Bronchial smooth muscle cell (primary cell): ENCODE measurements around the gene S100A14. TPM values are rescaled to one million over a fixed set of nuclear protein-coding genes. Genes with fewer than 3 reads are reported as not detected.

Source experiments
- total RNA-seq: library from RNA; depleted of rRNA; stranded (reverse); fragments of >200 nt; gene quantifications from 2 replicates; pipeline ENCODE4 v1.2.1, GENCODE V29; 2014

Gene S100A14
- 0.47 and 2.1 TPM in 2 replicates for total RNA-seq

DNA sequence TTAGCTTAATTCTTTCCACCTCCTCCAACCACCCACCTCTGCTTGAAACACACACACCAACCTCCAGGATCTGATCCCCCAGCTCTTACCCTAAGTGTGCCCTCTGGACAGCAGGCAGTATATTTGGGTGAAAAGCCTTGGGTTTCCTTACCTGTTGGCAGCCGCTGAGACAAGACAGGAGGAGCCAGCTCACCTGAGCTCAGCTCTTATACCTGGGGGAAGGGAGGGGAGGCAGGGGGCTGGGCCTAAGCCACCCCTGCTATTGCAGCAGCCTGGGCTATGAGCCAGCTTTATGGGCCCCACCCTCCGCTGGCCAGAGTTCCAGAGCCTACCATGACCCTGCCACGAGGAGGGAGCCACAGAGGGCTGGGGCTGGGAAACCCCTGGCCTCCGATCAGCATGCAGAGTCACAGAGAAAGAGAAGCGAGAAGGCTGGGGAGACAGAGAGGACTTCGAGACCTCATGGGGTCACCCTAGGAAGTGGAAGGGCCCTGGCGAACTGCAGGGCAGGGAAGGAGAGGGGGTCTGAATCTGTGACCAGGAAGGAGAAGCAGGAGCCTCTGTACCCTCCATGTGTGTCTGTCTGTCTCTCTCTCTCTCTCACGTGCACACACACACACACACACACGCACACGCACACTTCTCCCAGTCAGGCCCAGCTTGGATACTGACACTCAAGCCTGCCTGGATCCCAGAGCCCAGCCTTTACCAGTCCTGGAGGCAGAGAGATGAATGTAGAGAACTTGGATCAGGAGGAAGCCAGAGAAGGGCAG, at the start of gene S100A14:
TSS of gene S100A14 (minus strand) at position 182 of the 773 bp plus-strand sequence. CDS start 467 bp downstream, outside the sequence.

DNA sequence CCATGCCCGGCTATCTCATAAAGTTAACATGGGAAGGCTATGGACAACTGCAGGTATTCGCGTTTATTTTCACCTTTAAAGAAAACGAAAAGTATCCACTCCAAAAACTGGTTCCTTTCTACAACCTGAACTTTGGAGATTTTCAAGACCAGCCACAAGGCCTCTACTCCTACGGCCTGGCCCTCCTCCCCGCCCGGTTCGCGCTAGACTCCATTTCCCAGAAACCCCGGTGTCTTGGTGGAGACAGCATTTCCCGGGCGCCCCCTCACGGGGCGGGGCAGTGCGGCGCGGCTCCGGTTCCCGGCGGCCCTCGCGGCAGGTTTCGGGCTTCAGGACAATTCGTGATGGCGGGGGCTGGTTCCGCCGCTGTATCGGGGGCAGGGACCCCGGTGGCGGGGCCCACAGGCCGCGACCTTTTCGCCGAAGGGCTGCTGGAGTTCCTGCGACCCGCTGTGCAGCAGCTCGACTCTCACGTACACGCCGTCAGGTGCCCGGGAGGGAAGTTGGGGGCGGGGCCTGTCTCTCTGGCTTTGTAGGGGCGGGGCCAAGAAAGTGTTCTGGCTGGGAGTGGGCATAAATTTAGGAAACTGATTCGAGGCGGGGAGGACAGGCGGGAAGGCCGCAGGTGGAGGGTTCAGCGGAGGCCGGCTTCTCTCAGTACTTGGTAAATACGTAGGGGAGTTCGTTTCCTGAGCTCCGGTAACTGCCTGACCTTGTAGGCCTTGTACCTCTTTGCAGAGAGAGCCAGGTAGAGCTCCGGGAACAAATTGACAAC, 42.5 kb upstream of the S100A14 start, which contains the start of gene SNAPIN:
TSS of gene SNAPIN (plus strand) at position 304 of the 775 bp plus-strand sequence. CDS start at position 345, 41 bp downstream.

DNA sequence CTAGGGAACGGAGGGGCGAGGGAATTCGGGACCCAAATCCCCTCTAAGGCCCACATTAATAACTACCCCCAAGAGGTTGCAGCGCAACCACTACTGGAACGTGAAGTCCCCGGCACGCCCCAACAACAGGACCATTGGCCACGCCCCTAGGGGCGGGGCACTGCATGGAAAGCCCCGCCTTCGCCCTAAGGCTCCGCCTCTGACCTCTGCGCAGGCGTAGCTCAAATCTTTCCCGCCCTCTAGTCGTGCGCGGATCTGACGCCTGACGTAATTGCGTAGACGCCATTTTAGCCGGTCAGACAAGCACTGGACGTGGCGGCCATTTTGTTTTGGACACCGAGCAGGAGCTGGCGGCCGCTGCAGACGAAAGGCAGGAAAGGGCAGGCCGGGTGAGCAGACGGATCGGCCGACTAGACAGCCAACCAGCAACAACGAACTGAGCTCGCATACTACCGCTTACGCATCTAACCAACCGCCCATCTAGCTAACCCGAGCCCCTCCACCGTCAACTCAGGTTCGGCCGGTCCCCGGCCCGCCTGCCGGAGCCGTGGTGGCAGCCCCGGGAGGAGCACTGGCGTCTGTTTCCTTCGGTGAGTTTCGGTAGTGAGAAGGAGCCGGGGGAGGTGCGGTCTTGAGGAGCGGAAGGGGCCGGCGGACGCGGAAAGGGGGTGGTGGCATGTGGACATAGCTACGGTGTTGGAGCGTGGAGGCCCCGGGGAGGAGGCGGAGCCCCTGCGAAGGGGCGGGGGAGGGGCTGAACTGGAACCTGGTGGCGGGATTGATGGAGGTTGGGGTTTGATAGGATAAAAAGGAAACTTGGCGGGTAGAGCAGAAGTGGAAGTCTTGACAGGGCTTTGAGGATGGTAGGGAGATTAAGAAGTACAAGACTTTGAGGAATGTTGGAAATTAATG, 17.9 kb upstream of the S100A14 start, which contains the start of gene CHTOP:
TSS of gene CHTOP (plus strand) at position 313 of the 912 bp plus-strand sequence. CDS start 2,523 bp downstream, outside the sequence.

GRCh38 chr1:153627715-153628626, 11.8 kb upstream of the S100A14 start, which contains the start of gene S100A1:
Gene S100A1, plus strand, starts transcription at chr1:153628434. Its CDS starts 2,088 bp downstream, at chr1:153630522.

DNA sequence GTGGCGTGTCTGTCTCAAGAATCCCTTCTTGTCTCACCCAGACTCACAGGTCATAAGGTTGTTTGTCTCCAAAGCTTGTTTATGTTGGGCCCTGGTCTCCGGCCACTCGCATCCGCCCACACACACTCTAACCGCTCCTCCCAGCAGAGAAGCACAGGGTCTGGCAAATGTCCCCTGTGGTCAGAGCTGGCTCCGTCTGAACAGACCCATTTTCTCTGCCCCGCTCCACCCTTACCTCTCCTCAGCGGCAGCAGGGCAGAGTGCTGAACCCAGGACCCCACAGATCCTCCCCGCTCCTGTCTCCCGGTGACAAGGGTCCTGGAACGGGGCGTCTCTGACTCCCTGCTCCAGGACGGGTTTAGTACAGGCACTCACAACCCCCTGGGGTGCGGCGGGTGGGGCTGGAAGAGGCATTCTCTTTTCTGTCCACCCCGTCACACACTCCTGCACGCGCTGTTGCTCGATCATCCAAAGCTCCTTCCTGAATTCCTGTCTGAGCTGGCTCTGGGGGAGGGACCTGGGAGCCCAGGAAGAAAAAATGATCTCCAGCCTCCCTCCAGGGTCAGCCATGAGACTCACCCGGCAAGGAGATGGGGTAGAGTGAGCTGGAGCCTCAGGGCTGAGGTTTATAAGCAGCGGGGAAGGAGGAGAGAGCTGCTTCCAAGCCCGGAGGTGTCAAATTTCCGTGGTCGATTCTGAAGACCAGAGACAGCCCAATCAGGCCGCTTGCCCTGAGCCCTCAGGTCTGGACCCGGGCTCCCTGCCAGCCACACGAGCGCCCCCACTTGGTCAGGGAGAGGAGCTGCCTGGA, 11.0 kb upstream of the S100A14 start, which contains the start of gene S100A13:
TSS of gene S100A13 (minus strand) at position 602 of the 811 bp plus-strand sequence. CDS start 1,033 bp downstream, outside the sequence.

DNA sequence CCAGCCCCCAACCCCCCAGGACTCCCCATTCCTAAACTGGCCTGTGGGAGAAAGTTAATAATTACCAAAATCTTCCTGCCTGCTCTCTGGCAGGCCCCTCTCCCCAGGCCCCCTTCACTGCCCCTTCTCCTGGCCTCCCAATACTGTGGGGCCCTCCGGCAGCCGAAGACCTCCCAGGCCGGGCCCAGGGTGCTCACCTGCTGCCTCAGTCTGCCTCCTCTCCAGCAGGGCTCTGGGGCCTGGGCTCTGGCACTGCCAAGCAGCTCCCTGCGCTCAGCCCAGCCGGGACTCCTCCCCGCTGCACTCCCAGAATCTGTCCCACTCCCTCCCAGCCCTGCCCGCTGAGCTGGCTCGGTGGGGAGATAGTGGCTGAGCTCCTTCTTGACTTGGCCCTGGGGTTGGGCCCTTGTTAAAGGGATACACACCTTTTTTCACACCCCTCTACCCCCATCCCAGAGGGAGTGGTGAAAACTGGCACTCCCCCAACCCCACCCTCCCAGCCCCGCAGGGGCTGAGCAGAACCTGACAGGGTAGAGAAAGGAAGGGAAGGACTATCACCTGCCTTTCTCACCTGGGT, 3.3 kb downstream of the S100A14 start, which contains the start of gene S100A16:
TSS of gene S100A16 (minus strand) at position 383 of the 577 bp plus-strand sequence. CDS start 4,986 bp downstream, outside the sequence.

DNA sequence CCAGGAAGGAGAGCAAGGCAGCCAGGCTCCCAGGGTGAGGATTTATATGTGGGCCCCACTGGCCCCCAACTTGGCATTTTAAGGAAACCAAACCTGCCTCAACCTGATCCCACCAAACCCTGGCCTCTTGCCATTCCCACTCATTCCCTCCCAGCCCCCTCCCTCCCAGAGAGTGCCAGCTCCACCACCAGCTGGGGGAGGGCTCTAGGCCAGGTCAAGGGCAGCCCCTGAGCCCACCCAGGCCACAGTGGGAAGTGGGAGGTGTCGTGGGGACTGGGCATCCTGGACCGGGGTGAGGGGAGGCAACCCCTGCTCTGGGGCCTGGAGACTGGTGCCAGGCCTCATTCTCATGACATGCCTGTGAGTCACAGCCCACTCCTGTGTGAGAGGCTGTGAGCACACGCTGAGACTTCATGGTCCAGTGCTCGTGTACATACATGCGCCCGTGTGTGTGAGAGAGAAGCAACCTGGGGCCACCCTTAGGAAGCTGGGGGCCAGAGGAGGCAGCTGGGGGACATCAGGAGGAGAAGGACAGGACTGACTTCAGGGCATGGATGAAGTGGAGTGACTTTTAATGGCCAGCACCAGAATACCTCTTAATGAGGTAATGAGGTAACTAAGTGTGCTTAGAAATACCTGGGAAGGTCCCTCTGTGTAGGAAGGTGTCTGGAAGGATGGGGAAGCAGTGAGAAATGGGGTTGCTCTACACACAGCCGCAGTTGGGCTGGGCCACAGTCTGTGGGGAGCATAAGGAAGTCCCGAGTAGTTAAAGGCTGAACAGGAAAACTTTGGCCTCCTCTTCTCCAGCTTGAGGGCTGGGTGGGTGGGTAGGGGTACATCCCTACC, 50.4 kb downstream of the S100A14 start, which contains the start of gene S100A2:
TSS of gene S100A2 (minus strand) at position 316 of the 846 bp plus-strand sequence. CDS start 1,967 bp downstream, outside the sequence.

Other genes with a start within 250 kb of the S100A14 start
- gene S100A12, start 240.7 kb downstream of the S100A14 start, total RNA-seq = not detected in 2 replicates
- gene S100A8, start 225.3 kb downstream of the S100A14 start, total RNA-seq = 0.32 TPM in 1 of 2 replicates, not detected in the other
- not detected in 2 replicates for gene S100A7A, start 199.8 kb downstream of the S100A14 start, total RNA-seq
- gene S100A7, start 155.7 kb downstream of the S100A14 start, total RNA-seq = not detected in 2 replicates
- gene S100A6, start 80.3 kb downstream of the S100A14 start, total RNA-seq = 4,155 and 5,808 TPM in 2 replicates
- 0.77 TPM in 1 of 2 replicates, not detected in the other for gene S100A5, start 75.4 kb downstream of the S100A14 start, total RNA-seq
- gene S100A4, start 70.5 kb downstream of the S100A14 start, total RNA-seq = 471 and 540 TPM in 2 replicates
- 4.3 and 9.6 TPM in 2 replicates for gene S100A3, start 67.1 kb downstream of the S100A14 start, total RNA-seq
- gene S100A2, start 50.5 kb downstream of the S100A14 start, total RNA-seq = 3.6 and 3.8 TPM in 2 replicates
- gene S100A16, start 3.2 kb downstream of the S100A14 start, total RNA-seq = 140 and 155 TPM in 2 replicates
- gene S100A13, start 11.2 kb upstream of the S100A14 start, total RNA-seq = 275 and 496 TPM in 2 replicates
- gene S100A1, start 12.1 kb upstream of the S100A14 start, total RNA-seq = 0.63 TPM in 1 of 2 replicates, not detected in the other
- 20.6 and 25.7 TPM in 2 replicates for gene CHTOP, start 17.7 kb upstream of the S100A14 start, total RNA-seq
- 42.7 and 50.9 TPM in 2 replicates for gene SNAPIN, start 42.4 kb upstream of the S100A14 start, total RNA-seq
- gene ILF2, start 54.7 kb upstream of the S100A14 start, total RNA-seq = 140 and 148 TPM in 2 replicates
- gene NPR1, start 62.4 kb upstream of the S100A14 start, total RNA-seq = 1.9 and 9.4 TPM in 2 replicates
- gene INTS3, start 111.7 kb upstream of the S100A14 start, total RNA-seq = 28.5 and 32.1 TPM in 2 replicates
- 27.6 and 50.1 TPM in 2 replicates for gene SLC27A3, start 159.1 kb upstream of the S100A14 start, total RNA-seq